NCI-H2171 treated with DMSO at 0.1 percent for 48 hours (cell line): Measurements from ENCODE around the gene EYA4.

ENCODE experiments used
- DNase-seq: peaks from one replicate; lab custom pipeline; 2025; lab: John Stamatoyannopoulos, UW

The EYA4 gene

DNA sequence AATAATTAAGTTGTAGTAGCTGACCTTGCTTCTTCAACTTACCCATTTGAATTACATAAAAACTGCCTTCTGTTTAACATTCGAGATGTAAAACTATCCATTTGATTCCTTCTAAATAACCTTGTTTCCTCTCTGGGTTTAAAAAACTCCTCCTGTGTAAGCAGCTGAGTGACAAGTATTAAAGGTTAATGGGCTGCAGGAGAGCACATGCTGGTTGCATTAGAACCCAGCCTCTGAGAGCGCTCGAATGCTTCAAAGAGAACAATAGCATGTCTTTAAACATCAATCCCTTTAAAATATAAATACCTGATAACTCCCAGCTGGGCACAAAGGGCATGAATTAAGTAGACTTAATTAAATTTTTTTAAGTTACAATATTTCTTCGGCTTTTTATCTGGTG lies 215.8 kb downstream of the EYA4 start:
- no peak for DNase-seq

DNA sequence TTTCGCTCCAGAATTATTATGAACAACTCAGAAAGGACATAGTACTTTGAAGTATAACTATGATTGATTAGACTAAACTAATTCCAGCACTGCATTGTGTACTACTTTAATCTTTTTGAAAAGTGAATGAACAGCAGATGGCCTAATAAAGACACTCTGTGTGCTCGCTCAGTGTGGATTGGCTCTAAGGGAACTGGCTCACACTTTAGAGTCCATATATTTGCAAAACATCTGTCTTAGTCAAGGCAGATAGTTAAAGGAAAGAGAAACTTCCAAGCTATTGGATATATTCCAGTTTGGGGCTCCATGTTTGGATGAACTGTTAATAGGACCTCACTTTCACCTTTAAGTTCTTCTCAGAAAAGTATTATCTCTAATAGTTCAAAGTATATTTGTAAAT lies 218.9 kb downstream of the EYA4 start:
- DNase-seq, result peak; percentile 32

DNA sequence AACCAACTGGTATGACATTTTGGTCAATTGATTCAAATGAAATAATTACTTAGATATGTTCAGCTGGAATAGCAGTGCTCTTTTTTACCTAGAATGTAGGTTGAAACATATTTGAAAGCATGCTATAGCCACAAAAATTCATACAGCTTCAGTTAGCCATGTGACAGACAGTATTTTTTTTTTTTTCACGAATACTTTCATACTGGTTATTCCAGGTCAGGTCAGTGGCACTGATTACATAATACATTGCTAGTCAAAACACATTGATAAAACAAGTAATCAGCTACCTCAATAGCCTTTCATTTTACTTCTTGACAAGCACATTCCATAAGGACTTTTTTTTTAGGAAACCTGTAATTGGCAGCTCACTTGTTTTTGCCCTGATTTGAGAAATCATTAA lies 222.6 kb downstream of the EYA4 start:
- no peak for DNase-seq

DNA sequence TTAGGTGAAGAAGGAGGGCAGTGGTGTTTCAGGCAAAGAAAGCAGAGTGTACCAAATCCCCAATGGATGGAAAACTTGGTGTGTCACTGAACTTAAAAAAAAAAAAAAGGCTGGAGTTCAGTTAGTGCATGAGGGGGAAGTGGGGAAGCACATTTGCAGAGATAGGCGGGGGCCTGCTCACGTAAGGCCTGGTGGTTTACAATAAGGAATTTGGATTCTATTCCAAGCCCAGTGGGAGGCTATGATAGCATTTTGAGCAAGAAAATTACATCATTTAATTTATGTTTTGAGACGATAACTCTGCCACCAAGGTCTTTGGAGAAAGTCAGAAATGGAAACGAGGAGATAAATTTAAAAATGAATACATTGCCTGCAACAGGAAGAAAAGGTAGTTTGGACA lies 225.5 kb downstream of the EYA4 start:
- DNase-seq, result no peak

DNA sequence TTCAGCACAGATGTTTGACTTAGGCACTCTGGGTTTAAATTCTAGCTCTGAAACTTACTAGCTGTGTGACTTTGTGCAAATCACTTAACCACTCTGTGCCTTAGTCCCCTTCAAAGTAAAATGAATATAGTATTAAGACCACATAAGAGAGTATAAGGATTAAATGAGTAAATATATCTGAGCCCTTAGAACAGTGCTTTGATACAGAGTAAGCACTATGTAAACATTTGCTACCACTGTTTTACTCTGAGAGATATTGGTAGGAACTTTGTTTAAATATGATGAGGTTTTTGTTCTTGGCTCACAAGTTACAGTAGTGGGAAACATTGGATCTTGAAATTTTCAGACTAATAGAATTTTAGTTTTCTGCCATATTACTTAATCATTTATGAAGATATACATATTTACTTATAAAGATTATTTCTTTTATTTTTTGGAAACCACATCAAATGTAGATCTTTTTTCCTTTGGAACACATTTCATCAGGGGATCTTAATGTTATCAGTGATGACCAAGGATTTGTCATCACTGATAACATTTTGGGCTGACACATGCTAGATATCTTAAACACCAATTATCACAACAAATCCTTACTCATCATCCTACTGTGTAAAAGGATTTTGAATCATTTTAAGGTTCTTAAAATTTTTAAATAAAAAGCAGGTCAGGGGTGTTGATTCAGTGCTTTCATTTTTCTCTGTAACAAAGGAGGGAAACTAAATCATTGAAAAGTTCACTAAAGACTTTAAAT lies 226.2 kb downstream of the EYA4 start:
- DNase-seq, result no peak

DNA sequence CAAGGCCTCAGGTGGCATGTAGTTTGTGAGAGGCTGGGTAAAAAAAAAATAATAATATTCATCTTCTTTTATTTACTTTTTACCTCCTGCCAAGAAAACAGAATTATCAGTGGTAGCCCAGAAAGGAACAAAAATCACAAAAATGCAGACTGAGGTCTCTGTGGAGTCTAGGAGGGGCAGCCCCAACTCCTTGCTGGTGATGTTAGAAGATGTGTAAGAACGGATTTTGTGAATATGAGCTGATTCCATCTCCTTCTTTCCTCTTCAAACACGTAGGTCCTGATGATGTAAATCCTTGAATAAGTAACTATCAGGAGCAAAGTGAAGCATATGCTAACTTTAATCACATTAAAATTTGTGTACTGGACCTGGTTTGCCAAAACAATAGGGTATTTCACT lies 226.8 kb downstream of the EYA4 start:
- no peak for DNase-seq

DNA sequence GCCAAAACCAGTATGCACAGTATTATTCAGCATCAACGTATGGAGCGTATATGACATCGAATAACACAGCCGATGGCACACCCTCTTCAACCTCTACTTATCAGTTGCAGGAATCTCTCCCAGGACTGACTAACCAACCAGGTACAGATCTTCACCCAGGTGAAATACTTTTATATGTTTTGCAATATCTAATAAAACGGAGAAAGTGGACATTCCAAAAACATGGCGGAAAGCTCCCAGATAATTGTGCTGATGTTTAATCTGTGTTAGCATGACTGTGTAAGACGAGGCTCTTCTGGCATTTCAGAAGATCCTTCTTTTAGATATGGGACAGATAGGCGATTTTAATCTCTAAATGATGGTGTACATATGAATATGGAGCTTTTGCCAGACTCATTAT lies 227.4 kb downstream of the EYA4 start:
- no peak for DNase-seq

DNA sequence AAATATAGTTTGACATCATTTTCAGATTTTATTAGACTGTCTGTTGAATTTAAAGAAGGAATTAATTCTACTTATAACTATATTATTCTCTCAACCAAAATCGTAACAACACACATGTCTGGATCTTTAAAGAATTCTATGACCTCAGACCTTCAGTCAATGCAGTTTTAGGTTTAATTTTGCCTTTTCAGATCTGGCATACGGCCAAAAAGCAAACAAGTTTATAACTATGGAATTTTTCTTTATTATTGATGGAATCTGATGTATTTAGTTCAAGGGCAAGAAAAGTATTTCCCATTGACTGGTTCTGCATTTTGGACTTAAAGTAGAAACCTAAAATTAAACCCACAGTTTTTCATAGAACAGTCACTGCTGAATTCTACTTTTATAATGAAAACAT lies 233.4 kb downstream of the EYA4 start:
- no peak for DNase-seq

DNA sequence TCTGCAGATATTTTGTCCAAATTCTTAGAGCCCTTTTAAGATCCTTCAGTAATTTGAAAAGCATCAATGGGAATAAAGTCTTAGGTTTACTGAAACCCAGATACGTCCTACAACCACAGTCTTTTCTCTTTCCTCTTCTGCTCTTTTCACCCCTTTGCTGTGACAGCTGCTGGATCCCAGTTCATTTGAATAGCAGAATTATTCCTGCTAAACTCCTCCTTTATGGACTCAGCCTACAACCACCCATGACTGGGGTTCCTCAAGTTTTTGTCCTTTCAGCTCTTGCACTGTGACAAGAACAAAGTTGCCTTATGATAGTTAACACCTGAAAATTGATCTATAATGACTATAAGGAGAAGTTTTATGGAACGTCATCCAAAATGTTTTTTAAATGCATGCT lies 237.5 kb downstream of the EYA4 start:
- no peak for DNase-seq

DNA sequence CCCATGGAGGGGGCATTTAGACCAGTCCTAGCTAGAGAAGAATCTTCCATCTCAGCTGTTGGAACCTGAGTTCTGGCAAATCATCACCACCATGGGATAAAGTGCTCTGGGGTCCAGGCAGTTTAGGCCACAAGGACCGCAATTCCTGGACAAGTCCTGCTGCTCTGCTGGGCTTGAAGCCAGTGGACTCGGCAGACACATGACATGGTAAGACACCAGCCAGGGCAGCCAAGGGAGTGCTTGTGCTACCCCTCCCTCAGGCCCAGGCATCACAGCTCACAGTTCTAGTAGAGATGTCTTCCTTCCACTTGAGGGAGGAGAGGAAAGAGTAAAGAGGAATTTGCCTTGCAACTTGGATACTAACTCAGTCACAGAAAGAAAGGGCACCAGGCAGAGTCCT lies 246.0 kb downstream of the EYA4 start:
- DNase-seq, result no peak

DNA sequence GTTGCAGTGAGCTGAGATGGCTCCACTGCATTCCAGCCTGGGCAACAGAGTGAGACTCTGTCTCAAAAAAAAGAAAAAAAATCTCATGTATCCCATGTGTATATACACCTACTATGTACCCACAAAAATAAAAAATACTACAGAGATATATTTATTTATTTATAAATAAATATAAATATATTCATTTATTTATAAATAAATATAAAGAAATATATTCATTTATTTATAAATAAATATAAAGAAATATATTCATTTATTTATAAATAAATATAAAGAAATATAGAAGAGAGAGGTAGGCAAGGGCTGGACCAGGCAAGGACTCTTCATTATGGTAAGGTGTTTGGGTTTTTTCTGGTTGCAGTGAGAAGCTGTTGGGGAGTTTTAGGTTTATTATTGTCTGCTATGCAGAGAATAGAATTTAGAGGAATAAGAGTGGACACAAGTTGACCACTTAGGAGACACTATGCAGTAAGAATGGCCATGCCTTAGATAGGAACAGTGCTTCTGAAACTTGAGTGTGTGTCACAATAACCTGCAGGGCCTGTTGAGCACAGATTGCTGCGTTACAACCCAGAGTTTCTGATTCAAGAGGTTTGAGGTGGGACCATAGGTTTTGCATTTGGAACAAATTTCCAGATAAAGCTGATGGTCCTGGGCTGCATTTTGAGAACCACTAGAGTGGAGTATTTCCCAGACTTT lies 254.2 kb downstream of the EYA4 start:
- DNase-seq, result no peak

DNA sequence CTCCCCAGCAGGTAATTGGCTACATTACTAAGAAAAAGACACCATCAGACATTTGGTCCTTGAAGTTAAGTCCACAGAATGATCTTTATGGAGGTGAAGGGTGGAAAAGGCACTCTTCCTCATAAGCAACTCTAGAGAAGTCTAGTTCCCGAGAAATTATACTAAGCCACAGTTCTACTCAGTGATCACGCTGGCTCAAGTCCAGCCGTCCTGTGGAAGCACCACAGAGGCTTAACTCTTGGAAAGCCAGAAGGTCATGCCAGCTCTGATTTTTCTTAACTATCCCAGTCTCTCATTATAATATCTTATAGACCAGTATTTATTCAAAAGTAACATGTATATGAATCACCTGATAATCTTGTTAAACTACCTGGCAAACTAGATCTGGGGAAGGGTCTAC lies 258.5 kb downstream of the EYA4 start:
- no peak for DNase-seq

DNA sequence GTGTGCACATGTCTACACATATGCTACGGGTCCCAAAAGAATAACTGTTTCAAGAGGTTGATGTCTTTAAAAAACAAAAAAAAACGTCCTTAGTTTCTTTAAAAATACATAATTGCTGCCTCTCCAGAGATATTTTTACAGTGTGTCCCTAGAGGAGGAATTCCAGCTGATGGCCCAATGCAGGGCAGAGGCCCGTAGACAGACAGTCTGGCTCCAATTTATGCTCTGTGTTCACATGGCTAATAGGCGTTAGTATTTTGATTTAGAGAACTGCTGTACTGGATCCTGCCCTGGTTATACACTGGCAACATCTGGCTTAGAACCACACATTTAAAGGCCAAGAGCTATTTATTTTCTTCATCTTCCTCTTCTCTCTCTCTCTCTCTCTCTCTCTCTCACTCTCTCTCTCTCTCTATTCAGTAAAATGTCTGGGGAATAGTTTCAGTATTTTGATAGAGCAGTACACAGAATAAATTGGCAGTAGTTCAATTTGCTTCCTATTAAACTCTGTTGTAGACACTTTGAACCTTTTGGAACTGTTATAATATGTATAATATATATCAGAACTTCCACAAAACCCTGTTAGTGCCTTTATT lies 260.6 kb downstream of the EYA4 start:
- peak; percentile 14 for DNase-seq

DNA sequence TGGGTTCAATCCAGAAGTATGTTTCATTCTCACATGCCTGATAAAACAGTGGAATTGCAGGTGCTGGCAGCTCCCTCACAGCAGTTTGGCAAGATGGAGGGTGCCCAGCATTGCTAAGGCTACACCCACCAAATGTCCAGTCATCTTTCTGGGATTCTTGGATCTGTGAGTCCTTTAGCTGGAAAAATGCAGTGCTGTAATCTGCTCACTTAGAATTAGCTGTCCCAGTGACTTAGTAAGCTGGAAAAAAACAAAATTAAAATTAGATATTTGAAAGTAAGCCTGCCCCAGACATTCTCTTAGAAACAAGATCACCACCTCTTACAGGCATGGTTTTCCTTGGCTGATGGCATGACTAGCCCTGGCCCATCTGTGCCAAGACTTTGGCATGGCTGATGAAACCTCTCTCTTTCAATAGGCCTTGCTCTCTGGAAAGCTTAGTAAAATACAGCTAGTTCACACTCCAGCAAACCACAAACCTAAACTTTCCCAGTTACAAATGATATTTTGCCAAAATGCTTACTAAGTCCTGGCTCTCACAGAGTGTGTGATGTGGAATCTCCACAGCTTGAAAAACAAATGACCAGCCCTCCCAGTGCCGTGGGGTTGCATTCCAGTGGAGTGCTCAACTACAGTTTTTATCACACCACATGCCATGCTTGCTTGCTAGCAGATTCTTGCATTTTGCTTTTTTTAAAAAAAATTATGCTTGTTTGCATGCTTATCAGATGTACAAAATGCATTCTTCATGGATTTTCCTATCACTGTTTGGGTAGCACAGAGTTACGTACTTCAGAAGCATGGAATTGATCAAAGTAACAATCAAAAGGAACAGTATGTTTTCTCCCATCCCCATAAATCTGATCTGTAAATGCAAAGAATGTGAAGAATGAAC lies 261.5 kb downstream of the EYA4 start:
- DNase-seq, result no peak

DNA sequence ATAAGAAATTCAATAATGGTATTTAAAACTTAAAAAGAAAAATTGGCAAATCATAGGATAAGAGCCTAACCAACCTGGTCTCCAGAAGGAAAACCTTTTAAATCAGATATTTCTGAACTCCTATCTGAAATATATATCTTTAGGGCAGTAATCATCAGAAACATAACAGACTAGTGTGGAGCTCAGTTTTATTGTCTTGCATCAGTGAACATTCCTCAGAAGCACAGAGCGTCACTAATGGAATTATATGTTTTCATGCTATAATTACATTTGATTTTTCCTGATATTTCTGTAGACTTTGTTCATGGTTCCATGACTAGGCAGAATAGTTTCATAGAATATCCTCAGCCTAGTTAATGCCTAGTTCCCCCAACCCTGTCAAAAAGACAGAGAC lies 262.2 kb downstream of the EYA4 start:
- peak; percentile 28 for DNase-seq

DNA sequence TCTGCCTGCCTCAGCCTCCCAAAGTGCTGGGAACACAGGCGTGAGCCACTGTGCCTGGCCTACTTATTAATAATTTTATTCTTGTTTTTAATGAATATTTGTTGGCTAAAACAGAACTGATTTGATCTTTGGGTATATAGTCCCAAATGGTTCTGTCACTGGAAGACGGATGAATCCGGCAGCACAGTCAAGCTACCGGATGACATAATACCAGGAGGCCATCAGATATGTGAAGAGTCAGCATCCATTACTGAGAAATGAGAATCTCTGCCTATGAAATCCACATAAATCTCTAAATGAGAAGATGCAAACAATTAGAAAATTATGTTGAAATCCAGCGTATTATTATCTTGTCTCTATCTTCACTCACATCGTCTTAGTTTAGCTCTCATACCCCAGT lies 263.0 kb downstream of the EYA4 start:
- DNase-seq, result no peak

DNA sequence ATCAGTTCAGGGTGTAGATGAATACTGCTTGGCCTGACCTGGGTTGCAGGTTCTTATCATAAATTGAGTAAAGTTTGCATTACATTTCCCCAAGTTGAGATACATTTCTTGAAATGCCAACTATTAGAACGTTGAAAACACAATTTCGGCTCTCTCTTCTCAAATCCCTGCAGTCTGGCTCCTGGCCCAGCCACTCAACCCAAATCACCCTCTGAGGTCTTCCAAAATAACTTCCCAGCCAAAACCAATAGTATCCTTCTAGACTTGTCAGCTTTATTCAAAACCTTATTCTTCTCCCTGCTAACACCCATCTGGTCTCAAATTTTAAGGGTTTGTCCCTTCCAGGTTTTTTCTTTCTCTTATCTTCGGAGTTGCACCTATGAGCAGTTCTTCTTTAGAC lies 263.6 kb downstream of the EYA4 start:
- no peak for DNase-seq

DNA sequence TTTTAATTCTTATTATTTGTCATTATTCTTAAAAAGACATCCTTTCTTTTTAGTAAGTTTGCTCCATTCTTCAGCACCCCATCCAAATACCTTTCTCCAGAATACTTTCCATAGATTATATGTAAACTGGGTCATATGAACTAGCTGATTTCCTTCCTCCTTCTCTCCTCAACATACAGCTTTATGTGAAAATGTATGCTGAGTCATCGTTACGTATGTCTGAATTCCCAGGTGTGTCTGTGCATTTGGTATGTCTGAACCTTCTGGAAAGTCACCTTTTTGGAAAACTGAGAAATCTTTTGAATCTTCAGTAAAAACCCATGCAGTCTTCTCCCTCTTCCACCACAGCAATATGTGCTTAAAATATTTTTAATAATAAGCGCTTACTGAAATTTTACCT lies 264.5 kb downstream of the EYA4 start:
- no peak for DNase-seq

DNA sequence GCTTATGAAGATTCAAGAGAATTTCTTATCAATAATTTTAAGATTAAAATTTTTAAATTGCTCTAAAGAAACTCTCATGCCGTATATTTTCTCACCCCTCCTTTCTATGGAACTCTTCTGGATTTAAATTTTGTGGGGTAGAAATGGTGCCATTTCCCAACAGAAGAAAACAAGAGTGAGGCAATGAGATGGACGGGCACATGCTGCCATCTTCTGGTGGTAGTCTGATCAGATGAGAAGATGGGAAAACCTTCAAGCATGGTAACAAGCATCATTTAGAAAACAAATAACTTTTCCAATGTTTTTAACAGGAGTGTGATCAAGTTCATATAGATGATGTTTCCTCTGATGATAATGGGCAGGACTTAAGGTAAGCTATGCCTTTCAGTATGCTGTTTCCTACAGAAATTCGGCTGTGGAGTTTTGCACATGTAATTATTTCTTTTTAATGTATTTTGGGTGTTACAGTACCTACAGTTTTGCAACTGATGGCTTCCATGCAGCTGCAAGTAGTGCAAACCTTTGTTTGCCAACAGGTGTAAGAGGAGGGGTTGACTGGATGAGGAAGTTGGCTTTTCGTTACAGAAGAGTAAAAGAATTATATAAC lies 271.4 kb downstream of the EYA4 start:
- DNase-seq, result peak; percentile 71

DNA sequence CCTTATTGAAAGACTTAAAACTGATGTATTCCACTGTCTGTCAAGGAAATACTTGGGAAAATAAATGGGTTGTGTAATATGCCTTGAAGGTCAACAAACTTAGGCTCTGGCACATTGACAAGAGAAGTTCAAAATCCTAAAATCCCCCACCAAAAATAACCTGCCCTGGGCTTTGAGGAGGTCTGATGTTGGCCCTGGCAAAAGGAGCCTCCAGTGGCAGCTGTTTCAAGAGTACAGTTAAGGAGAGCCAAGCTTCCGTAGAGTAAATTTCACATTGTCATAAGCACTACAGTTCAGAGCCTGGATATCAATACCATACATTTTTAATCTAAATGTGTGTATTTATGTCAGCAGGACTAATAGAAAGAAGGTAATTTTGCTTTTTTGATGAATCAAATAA lies 282.7 kb downstream of the EYA4 start:
- no peak for DNase-seq

DNA sequence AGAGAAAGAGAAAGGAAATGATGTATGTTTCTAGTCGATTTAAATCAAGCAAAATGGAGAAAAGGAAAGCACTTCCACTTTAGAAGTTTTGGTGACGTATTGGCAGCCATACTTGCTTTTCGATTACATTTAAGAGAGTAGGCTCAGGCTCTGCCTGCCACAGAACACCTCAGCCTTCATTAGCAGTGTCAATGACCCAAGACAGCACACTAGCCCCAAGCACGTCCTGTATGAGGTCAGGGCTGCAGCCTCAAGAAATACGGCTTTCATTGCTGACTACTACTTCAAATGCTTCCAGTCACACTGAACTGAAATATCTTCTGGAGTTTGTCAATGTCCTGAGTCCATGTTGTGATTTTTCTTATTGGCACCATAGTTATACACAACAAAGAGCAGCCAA lies 285.3 kb downstream of the EYA4 start:
- DNase-seq, result no peak

DNA sequence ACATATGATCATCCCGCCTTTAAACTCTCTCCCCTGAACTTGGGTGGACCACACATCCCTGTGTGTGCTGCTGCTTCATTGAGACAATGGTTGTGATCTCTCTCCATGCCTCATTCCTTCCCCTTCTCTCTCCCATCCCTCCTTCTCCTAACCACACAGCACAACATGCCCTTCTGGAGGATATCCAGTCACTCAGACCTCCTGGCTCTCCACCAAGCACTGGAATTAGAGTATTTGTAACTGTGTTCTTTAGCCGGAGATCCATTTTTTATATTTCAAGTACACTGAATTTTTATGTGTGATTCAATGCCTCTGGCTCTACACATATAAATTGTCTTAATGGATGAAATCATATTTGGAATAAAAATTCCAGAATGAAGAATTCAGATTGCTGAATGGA lies 287.4 kb downstream of the EYA4 start:
- DNase-seq, result no peak
